ENCODE measurements around the gene NLRP3.

DNA sequence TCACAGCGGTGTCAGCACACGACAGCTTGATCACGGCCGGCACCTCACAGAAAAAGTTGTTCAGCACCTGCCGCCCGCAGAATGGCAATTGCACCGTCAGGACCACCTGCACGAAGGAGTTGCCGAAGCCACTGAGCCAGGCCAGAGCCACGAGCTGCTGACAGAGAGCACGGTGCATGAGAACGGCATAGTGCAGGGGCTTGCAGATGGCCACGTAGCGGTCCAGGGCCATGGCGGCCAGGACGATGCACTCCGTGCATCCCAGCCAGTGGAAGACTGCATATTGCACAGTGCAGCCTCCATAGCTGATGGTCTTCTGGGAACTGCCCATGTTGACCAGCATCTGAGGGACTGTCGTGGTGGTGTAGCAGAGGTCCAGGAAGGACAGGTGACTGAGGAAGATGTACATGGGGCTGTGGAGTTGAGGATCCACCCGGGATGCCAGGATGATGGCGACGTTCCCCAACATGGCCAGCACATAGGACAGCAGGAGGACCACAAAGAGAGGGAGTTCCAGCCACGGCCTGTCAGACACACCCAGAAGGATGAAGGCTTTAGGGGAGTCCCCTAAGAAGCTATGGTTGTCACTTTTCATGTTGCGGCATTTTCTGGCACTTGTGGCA lies 35.5 kb downstream of the NLRP3 start:
- TF ChIP-seq, protein P1, sequence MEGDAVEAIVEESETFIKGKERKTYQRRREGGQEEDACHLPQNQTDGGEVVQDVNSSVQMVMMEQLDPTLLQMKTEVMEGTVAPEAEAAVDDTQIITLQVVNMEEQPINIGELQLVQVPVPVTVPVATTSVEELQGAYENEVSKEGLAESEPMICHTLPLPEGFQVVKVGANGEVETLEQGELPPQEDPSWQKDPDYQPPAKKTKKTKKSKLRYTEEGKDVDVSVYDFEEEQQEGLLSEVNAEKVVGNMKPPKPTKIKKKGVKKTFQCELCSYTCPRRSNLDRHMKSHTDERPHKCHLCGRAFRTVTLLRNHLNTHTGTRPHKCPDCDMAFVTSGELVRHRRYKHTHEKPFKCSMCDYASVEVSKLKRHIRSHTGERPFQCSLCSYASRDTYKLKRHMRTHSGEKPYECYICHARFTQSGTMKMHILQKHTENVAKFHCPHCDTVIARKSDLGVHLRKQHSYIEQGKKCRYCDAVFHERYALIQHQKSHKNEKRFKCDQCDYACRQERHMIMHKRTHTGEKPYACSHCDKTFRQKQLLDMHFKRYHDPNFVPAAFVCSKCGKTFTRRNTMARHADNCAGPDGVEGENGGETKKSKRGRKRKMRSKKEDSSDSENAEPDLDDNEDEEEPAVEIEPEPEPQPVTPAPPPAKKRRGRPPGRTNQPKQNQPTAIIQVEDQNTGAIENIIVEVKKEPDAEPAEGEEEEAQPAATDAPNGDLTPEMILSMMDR (IDR thresholded peaks at IDR 0.05 in 4 of 5, conservative IDR thresholded peaks at IDR 0.05 in 1 of 5): no peak
- no peak for TF ChIP-seq POLR2A (IDR thresholded peaks at IDR 0.05)
